SU-DHL-6 (cell line): ENCODE measurements around the gene PROS1.

Source experiments
- H2AFZ ChIP-seq: fragments of 200-600 bp; sonication (generic); 2 replicates; pipeline ENCODE4 v1.6.1; 2014; ENCODE audit warnings: low read depth, mild to moderate bottlenecking, moderate library complexity, mixed read lengths, antibody characterized with exemption, low read length; ENCODE audit not compliant: severe bottlenecking
- H3F3A ChIP-seq: fragments of 200-600 bp; shearing (Covaris generic); 2 replicates; pipeline ENCODE4 v1.6.0; 2016; ENCODE audit warnings: antibody characterized with exemption, mild to moderate bottlenecking; ENCODE audit not compliant: insufficient read depth
- H3K27ac ChIP-seq: fragments of 200-600 bp; sonication (generic); 2 replicates; pipeline ENCODE4 v1.5.1; 2016; ENCODE audit warnings: low read depth, mild to moderate bottlenecking, low read length, moderate library complexity, mixed read lengths
- H3K27me3 ChIP-seq: fragments of 200-600 bp; sonication (generic), shearing (Covaris generic); 2 replicates; pipeline ENCODE4 v1.6.0; 2014; ENCODE audit warnings: mild to moderate bottlenecking, low read length
- H3K36me3 ChIP-seq: fragments of 200-600 bp; sonication (generic); 2 replicates; pipeline ENCODE4 v1.6.1; 2014; ENCODE audit warnings: mild to moderate bottlenecking, low read length, mixed read lengths
- H3K4me2 ChIP-seq: fragments of 300-600, 200-600 bp; shearing (Covaris generic), sonication (generic); 2 replicates; pipeline ENCODE4 v1.6.0; 2014; ENCODE audit warnings: low read length, low read depth, mild to moderate bottlenecking; ENCODE audit not compliant: poor library complexity, severe bottlenecking
- H3K4me3 ChIP-seq: fragments of 200-600 bp; sonication (generic); 2 replicates; pipeline ENCODE4 v1.5.1; 2014; ENCODE audit warnings: antibody characterized with exemption, low read length, mild to moderate bottlenecking, mixed read lengths; ENCODE audit not compliant: insufficient read depth, poor library complexity, severe bottlenecking
- H3K79me2 ChIP-seq: fragments of 200-600 bp; sonication (generic); 2 replicates; pipeline ENCODE4 v1.6.1; 2014; ENCODE audit warnings: mild to moderate bottlenecking, low read length, moderate library complexity; ENCODE audit not compliant: insufficient read depth
- H3K9ac ChIP-seq: fragments of 200-600 bp; sonication (generic); 2 replicates; pipeline ENCODE4 v1.7.0; 2014; ENCODE audit warnings: mild to moderate bottlenecking, low read length
- H3K9me2 ChIP-seq: fragments of 200-600 bp; sonication (generic); replicated peaks from 2 replicates; pipeline ENCODE4 v1.6.1; 2014; ENCODE audit warnings: low read length; ENCODE audit not compliant: insufficient read depth
- H3K9me3 ChIP-seq: fragments of 200-600 bp; sonication (generic); 2 replicates; pipeline ENCODE4 v1.6.1; 2014; ENCODE audit warnings: low read length, mixed read lengths; ENCODE audit not compliant: insufficient read depth
- H4K20me1 ChIP-seq: fragments of 200-600 bp; sonication (generic); 2 replicates; pipeline ENCODE4 v1.6.1; 2014; ENCODE audit warnings: low read depth, mild to moderate bottlenecking, antibody characterized with exemption, low read length, moderate library complexity, mixed read lengths
- EZH2phosphoT487 ChIP-seq: fragments of 200-600 bp; sonication (generic), shearing (Covaris generic); conservative IDR thresholded peaks from 2 replicates; pipeline ENCODE4 v1.6.1; 2018; ENCODE audit warnings: mild to moderate bottlenecking, antibody characterized with exemption, low read length, moderate library complexity, mixed read lengths
- TF ChIP-seq, protein P1 (sequence below): fragments of 200-600 bp; sonication (generic); IDR thresholded peaks from one replicate; pipeline ENCODE4 v1.5.1; 2017; ENCODE audit warnings: antibody characterized with exemption, mild to moderate bottlenecking, low read length, moderate library complexity; ENCODE audit not compliant: insufficient read depth, poor library complexity, severe bottlenecking

Gene PROS1

GRCh38 chr3:93992207-93992606 is 18.5 kb upstream of the PROS1 start:
- Histone ChIP-seq H3K27ac (no peak overlapping the region), H3K9me3 (no peaks in the 10 kb centered on the region), H3K9me2 (no peaks in the 10 kb centered on the region), H3K36me3 (no peaks in the 10 kb centered on the region), H2AFZ (no peak overlapping the region), H3K4me2 (no peak overlapping the region), H3K27me3 (no peaks in the 10 kb centered on the region), H3K79me2 (peaks cover 6% of the 10 kb centered on the region; the same call in 1 of the 2 replicates), H3F3A (no peaks in the 10 kb centered on the region), H3K4me3 (no peak overlapping the region), H3K9ac (no peak overlapping the region), H4K20me1 (no peaks in the 10 kb centered on the region)
- TF ChIP-seq, protein P1, sequence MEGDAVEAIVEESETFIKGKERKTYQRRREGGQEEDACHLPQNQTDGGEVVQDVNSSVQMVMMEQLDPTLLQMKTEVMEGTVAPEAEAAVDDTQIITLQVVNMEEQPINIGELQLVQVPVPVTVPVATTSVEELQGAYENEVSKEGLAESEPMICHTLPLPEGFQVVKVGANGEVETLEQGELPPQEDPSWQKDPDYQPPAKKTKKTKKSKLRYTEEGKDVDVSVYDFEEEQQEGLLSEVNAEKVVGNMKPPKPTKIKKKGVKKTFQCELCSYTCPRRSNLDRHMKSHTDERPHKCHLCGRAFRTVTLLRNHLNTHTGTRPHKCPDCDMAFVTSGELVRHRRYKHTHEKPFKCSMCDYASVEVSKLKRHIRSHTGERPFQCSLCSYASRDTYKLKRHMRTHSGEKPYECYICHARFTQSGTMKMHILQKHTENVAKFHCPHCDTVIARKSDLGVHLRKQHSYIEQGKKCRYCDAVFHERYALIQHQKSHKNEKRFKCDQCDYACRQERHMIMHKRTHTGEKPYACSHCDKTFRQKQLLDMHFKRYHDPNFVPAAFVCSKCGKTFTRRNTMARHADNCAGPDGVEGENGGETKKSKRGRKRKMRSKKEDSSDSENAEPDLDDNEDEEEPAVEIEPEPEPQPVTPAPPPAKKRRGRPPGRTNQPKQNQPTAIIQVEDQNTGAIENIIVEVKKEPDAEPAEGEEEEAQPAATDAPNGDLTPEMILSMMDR: no peak
- no peak for TF ChIP-seq EZH2phosphoT487

- H3K36me3 ChIP-seq: no peaks in the 10 kb centered on the region
- no peak overlapping the region for H2AFZ ChIP-seq
- H4K20me1 ChIP-seq: no peaks in the 10 kb centered on the region
- H3K4me3 ChIP-seq: no peak overlapping the region
- TF ChIP-seq EZH2phosphoT487: no peak
- TF ChIP-seq, protein P1: no peak
- no peak overlapping the region for H3K4me2 ChIP-seq
- H3K27me3 ChIP-seq: no peaks in the 10 kb centered on the region
- H3K79me2 ChIP-seq: peaks cover 6% of the 10 kb centered on the region; the same call in 1 of the 2 replicates
- H3K9me2 ChIP-seq: no peaks in the 10 kb centered on the region
- H3K9me3 ChIP-seq: no peaks in the 10 kb centered on the region
- no peak overlapping the region for H3K9ac ChIP-seq
- no peaks in the 10 kb centered on the region for H3F3A ChIP-seq
- no peak overlapping the region for H3K27ac ChIP-seq
Observed at GRCh38 chr3:93991631-93992030, 17.9 kb upstream of the PROS1 start.

DNA sequence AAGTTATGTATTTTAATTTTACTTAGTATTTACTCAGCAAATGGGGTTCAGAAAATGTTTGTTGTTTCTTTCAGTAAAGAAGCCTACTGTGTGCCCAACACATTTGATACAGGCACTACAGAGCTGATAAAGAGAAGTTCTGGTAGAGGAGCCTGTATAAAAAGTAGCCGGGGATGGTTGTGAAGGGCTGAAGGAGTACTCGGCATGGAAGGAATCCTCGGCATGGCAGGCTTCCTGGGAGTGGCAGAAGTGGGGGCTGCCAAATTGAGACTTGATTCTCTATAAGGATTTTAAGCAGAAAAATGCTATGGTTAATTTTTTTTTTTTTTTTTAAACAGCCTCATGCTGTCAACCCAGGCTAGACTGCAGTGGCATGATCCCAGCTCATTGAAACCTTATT is 15.5 kb upstream of the PROS1 start:
- no peak for TF ChIP-seq EZH2phosphoT487
- TF ChIP-seq, protein P1: no peak
- Histone ChIP-seq H3K4me3 (no peak overlapping the region), H3K36me3 (no peaks in the 10 kb centered on the region), H3K9ac (no peak overlapping the region), H3K79me2 (peaks cover 6% of the 10 kb centered on the region), H4K20me1 (peaks cover 10% of the 10 kb centered on the region; the same call in 1 of the 2 replicates), H2AFZ (no peak overlapping the region), H3K27me3 (no peaks in the 10 kb centered on the region), H3K9me2 (no peaks in the 10 kb centered on the region), H3K9me3 (no peaks in the 10 kb centered on the region), H3K27ac (no peak overlapping the region), H3K4me2 (no peak overlapping the region), H3F3A (no peaks in the 10 kb centered on the region)
